ENCODE data around the gene ECT2L.
"Not testable (repeated sequence)": the region's sequence is repeated elsewhere in the genome, so short reads cannot be mapped to it uniquely, and the experiment has no call there.

The ECT2L gene

DNA sequence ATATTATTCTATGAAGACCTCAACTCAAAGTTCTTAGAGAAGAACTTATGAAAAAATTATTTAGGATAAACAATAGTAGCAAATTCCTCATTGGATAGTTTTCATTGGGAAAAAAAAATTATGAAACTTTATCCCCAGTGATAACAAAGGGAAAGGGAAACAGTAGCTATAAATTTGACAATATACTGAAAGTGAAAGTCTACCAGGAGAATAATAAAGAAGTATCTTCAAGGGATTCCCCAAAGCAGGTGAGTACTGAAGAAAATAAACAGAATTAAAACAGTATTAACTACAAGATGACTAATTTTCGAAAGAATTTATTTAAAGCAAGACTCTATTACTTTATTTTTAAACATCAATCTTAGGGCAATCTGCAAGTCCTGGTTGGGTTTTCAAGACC, 135.8 kb downstream of the ECT2L start:
- no peak for DNase-seq (ENCODE audit: low read depth)
- TF ChIP-seq, protein P1, sequence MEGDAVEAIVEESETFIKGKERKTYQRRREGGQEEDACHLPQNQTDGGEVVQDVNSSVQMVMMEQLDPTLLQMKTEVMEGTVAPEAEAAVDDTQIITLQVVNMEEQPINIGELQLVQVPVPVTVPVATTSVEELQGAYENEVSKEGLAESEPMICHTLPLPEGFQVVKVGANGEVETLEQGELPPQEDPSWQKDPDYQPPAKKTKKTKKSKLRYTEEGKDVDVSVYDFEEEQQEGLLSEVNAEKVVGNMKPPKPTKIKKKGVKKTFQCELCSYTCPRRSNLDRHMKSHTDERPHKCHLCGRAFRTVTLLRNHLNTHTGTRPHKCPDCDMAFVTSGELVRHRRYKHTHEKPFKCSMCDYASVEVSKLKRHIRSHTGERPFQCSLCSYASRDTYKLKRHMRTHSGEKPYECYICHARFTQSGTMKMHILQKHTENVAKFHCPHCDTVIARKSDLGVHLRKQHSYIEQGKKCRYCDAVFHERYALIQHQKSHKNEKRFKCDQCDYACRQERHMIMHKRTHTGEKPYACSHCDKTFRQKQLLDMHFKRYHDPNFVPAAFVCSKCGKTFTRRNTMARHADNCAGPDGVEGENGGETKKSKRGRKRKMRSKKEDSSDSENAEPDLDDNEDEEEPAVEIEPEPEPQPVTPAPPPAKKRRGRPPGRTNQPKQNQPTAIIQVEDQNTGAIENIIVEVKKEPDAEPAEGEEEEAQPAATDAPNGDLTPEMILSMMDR (IDR thresholded peaks at IDR 0.05; ENCODE audit: insufficient read depth, low read depth, low read length, missing control alignments): no peak
- H3K4me3 ChIP-seq (ENCODE audit: low read length): no peak overlapping the region

DNA sequence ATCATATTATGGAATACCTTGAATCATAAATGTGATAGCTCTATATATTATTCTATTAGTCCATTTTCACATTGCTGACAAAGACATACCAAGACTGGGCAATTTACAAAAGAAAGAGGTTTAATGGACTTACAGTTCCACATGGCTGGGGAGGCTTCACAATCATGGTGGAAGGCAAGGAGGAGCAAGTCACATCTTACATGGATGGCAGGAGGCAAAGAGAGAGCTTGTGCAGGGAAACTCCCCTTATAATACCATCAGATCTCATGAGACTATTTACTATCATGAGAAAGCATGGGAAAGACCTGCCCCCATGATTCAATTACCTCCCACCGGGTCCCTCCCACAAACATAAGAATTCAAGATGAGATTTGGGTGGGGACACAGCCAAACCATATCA, 141.0 kb downstream of the ECT2L start:
- not testable (repeated sequence) for H3K4me3 ChIP-seq (ENCODE audit: low read length); DNase-seq (ENCODE audit: low read depth)

DNA sequence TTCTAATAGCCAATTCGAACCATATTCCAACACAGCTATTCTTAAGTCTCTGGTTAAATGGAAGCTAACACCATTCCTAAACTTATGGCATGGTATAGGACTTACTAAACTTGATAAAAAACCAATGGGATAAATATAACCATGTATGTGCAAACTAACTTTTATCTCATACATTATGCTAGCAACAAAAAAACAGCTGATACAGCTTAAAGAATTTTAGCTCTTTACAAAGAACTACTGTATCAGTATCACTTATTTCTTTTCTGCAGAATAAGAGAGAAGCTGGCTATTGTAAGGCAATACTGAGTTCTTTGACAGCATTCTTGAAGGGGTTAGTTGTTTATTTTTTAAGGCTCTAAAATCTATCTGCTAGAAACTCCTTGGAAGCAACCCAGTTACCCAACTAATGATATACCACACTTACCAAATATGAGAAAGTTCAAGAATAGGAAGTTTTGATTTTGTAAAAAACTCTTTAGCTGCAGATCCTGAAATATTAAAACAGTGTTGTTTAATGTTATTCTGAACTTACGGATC, 147.3 kb downstream of the ECT2L start:
- no peak overlapping the region for H3K4me3 ChIP-seq (ENCODE audit: low read length)
- DNase-seq (ENCODE audit: low read depth): no peak
- TF ChIP-seq, protein P1 (IDR thresholded peaks at IDR 0.05; ENCODE audit: insufficient read depth, low read depth, low read length, missing control alignments): no peak

DNA sequence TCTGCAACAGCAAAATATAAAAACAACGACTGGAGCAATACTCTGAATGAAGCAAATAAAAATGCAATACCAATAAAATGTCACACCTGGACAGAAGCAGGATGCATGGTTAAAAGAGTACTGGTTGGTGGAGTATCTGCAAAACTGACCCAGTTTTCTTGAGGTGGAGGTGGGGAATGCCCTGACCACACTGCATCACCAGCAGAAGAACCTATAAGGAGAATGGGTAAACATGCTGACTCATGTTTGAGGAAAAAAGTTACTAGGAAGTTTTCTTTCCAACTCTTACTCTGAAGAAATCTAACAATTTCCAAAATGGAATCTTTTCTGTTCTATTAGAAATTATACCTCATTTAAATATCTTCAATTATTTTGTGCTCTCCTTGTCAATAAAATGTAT, 148.5 kb downstream of the ECT2L start:
- no peak overlapping the region for H3K4me3 ChIP-seq (ENCODE audit: low read length)
- TF ChIP-seq, protein P1 (IDR thresholded peaks at IDR 0.05; ENCODE audit: insufficient read depth, low read depth, low read length, missing control alignments): no peak
- peak; percentile 72 for DNase-seq (ENCODE audit: low read depth)

DNA sequence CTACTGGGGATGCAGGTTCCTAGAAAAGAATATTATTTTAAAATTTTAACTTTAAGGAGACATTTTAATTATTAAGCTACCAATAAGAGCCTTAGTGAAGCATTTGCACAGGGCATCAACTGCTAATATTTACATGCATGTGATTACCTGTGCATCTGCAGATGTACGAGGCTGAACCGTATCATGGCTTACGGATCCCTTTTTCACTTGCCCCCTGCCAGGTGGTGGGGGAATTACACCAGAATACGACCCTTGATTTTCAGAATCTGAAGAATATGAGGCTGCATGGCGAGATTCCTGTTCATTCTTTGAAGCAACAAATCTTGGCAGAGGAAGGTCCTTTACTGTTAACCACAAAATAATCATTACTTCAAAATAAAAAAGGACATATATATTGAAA, 149.5 kb downstream of the ECT2L start:
- DNase-seq (ENCODE audit: low read depth): peak; percentile 5
- H3K4me3 ChIP-seq (ENCODE audit: low read length): no peak overlapping the region
- TF ChIP-seq, protein P1 (IDR thresholded peaks at IDR 0.05; ENCODE audit: insufficient read depth, low read depth, low read length, missing control alignments): no peak

DNA sequence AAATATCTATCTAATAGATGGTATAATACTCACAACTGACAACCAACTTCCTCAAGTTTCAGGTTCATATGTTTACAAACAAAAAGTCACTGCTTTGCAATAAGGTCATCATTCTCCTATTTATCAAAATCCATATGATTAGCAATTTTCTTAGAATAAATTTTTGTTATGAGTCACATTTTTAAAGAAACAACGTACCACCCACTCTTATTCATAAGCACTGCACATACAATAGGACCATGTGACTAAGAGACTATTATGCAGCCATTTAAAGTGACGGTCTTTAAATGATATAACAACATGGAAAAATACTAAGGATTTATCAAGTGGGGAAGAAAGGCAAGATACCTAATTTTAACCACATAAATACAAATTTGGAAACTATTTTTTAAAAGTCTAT, 152.1 kb downstream of the ECT2L start:
- DNase-seq (ENCODE audit: low read depth): peak; percentile 17
- TF ChIP-seq, protein P1 (IDR thresholded peaks at IDR 0.05; ENCODE audit: insufficient read depth, low read depth, low read length, missing control alignments): no peak
- H3K4me3 ChIP-seq (ENCODE audit: low read length): no peak overlapping the region

DNA sequence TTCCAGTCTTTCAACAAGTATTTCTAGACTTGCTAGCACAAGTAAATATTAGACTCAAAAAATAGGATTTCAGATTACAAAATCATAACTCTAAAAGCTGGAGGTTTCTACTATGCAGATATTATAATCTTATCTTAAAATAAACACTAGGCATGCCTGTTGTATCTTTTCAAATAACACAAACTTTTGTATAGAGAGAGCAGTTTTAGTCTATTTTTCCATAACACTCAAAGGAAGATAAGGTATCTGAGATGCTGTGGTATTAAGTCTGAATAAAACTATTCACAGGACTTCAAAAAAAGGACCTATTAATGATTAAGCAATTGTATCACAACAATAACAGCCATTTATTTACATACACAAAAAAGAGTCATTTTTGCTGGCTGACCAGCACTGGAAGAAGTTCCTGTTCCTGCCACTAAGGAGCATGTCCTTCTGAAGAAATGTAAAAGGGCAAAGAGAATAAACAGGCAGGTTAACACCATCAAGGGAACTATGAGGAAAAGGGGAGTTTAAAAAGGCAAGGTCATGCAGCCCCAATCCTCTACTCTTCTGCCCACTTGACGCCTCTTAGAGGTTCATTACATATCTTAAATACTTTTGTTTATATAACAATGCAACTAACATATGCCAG, 152.8 kb downstream of the ECT2L start:
- TF ChIP-seq, protein P1 (IDR thresholded peaks at IDR 0.05; ENCODE audit: insufficient read depth, low read depth, low read length, missing control alignments): peak; percentile 20
- no peak overlapping the region for H3K4me3 ChIP-seq (ENCODE audit: low read length)
- peak; percentile 8 for DNase-seq (ENCODE audit: low read depth)

Data from epithelial cell of esophagus (primary cell).